Raji (cell line): ENCODE results near the gene NCOR1.

Source experiments
- POLR2A ChIP-seq: IDR thresholded peaks from 2 replicates; pipeline ENCODE4 v1.6.1; 2011; ENCODE audit warnings: low read depth, low read length, control low read depth; ENCODE audit not compliant: insufficient read depth

Gene NCOR1

GRCh38 chr17:16158714-16159113, 56.6 kb downstream of the NCOR1 start:
- no peak for TF ChIP-seq POLR2A

GRCh38 chr17:16155536-16155935, 59.8 kb downstream of the NCOR1 start:
- TF ChIP-seq POLR2A: no peak

- TF ChIP-seq POLR2A: no peak
These were observed 65.0 kb downstream of the NCOR1 start for GRCh38 chr17:16150251-16150856.

- no peak for TF ChIP-seq POLR2A
These were observed 66.7 kb downstream of the NCOR1 start for GRCh38 chr17:16148596-16148995.

- TF ChIP-seq POLR2A: no peak
These were observed 73.6 kb downstream of the NCOR1 start for GRCh38 chr17:16141685-16142084.

- no peak for TF ChIP-seq POLR2A
These were observed 74.5 kb downstream of the NCOR1 start for GRCh38 chr17:16140854-16141253.

- no peak for TF ChIP-seq POLR2A
These were observed 79.9 kb downstream of the NCOR1 start for GRCh38 chr17:16135461-16135860.

- no peak for TF ChIP-seq POLR2A
These were observed 83.7 kb downstream of the NCOR1 start for GRCh38 chr17:16131593-16131992.

- TF ChIP-seq POLR2A: no peak
These were observed 85.7 kb downstream of the NCOR1 start for GRCh38 chr17:16129441-16130205.

- TF ChIP-seq POLR2A: no peak
These were observed 91.8 kb downstream of the NCOR1 start for GRCh38 chr17:16123531-16123930.

GRCh38 chr17:16122697-16123434, 92.5 kb downstream of the NCOR1 start:
- no peak for TF ChIP-seq POLR2A

GRCh38 chr17:16121915-16122314, 93.4 kb downstream of the NCOR1 start:
- no peak for TF ChIP-seq POLR2A

GRCh38 chr17:16120937-16121336, 94.4 kb downstream of the NCOR1 start:
- TF ChIP-seq POLR2A: no peak

- TF ChIP-seq POLR2A: no peak
These were observed 98.2 kb downstream of the NCOR1 start for GRCh38 chr17:16117149-16117548.

GRCh38 chr17:16108871-16109270, 106.5 kb downstream of the NCOR1 start:
- no peak for TF ChIP-seq POLR2A

- no peak for TF ChIP-seq POLR2A
These were observed 106.9 kb downstream of the NCOR1 start for GRCh38 chr17:16108386-16108785.
